ENCODE data around the gene TNFRSF8. TPM values are rescaled to one million over a fixed set of nuclear protein-coding genes. Genes with fewer than 3 reads are reported as not detected.

TNFRSF8 gene
- total and polyA plus RNA-seq, 9 of the 15 experiments (the other 6 are each of a cell fraction or from before 2014, with no cell fraction given) = 3.5 to 38.4 (median 17.1) TPM

DNA sequence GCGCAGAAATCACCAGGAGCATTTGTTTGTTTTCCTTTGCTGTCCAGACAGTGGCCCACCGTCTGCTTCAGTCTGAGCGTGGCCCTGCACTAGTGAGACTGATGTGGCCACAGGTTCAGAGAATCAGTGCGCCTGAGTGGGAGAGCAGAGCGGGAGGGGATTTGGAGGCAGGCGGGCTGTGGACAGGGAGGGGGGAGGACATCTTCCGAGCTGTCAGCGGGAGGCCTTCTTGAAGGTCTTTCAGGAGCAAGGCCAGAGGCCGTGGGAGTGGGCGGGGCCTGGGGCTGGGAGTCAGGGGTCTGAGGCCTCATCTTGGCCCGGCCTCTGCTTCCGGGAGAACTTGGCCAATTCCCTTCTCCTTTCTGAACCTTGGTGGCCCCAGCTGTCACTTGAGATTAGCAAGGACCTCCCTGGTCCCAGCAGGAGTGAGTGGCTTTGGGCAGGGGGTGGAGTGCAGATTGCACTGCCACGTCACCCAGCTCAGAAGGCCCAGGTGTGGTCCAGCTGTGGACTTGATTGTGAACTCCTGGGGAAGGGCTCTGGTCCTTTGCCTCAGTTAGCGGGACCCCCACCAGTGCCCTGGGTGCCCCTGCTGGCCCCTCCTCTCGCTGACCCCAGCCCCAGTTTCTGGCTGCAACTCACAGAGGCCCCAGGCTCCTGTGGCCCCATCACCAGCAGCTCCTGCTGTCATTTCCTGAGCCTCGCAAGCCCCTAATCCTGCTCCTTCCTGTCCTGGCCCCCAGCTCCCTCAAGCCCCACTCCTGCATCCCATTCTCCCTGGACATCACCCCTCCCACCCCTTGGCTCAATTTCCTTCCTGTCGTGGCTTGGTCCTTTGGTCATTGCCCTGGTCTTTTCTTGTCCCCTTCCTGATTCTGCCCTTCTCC, 112.1 kb downstream of the TNFRSF8 start (continued):
- TF ChIP-seq, protein P1, sequence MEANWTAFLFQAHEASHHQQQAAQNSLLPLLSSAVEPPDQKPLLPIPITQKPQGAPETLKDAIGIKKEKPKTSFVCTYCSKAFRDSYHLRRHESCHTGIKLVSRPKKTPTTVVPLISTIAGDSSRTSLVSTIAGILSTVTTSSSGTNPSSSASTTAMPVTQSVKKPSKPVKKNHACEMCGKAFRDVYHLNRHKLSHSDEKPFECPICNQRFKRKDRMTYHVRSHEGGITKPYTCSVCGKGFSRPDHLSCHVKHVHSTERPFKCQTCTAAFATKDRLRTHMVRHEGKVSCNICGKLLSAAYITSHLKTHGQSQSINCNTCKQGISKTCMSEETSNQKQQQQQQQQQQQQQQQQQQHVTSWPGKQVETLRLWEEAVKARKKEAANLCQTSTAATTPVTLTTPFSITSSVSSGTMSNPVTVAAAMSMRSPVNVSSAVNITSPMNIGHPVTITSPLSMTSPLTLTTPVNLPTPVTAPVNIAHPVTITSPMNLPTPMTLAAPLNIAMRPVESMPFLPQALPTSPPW (CRISPR knock-in tag; IDR thresholded peaks at IDR 0.05) = peak; percentile 68
- TF ChIP-seq SIN3B (IDR thresholded peaks at IDR 0.05; ENCODE audit: low read depth) = no peak
- TF ChIP-seq, protein P2, sequence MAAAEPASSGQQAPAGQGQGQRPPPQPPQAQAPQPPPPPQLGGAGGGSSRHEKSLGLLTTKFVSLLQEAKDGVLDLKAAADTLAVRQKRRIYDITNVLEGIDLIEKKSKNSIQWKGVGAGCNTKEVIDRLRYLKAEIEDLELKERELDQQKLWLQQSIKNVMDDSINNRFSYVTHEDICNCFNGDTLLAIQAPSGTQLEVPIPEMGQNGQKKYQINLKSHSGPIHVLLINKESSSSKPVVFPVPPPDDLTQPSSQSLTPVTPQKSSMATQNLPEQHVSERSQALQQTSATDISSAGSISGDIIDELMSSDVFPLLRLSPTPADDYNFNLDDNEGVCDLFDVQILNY (CRISPR knock-in tag; IDR thresholded peaks at IDR 0.05) = 0 out of 2 replicates have a peak, but pooled peaks have one; percentile 42
- peak in 1 of 2 experiments; percentile 57; a peak in 1 of 4 replicates for TF ChIP-seq ETV6 (IDR thresholded peaks at IDR 0.05; ENCODE audit: borderline replicate concordance in 1 of 2, low read depth in 2 of 2, low read length in 1 of 2)
- no peak for TF ChIP-seq ETV6 (CRISPR knock-in tag; IDR thresholded peaks at IDR 0.05; ENCODE audit: borderline replicate concordance)
- TF ChIP-seq GABPA (tag; conservative IDR thresholded peaks at IDR 0.05; ENCODE audit: low read depth) = peak; percentile 30; the same call in 1 of the 2 replicates
- peak; percentile 71; the same call in 1 of the 2 replicates for TF ChIP-seq CC2D1A (IDR thresholded peaks at IDR 0.05)
- TF ChIP-seq, protein P3, sequence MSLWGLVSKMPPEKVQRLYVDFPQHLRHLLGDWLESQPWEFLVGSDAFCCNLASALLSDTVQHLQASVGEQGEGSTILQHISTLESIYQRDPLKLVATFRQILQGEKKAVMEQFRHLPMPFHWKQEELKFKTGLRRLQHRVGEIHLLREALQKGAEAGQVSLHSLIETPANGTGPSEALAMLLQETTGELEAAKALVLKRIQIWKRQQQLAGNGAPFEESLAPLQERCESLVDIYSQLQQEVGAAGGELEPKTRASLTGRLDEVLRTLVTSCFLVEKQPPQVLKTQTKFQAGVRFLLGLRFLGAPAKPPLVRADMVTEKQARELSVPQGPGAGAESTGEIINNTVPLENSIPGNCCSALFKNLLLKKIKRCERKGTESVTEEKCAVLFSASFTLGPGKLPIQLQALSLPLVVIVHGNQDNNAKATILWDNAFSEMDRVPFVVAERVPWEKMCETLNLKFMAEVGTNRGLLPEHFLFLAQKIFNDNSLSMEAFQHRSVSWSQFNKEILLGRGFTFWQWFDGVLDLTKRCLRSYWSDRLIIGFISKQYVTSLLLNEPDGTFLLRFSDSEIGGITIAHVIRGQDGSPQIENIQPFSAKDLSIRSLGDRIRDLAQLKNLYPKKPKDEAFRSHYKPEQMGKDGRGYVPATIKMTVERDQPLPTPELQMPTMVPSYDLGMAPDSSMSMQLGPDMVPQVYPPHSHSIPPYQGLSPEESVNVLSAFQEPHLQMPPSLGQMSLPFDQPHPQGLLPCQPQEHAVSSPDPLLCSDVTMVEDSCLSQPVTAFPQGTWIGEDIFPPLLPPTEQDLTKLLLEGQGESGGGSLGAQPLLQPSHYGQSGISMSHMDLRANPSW (CRISPR knock-in tag; IDR thresholded peaks at IDR 0.05) = no peak
- TF ChIP-seq FOXA3 (CRISPR knock-in tag; conservative IDR thresholded peaks at IDR 0.05 in 1 of 2, IDR thresholded peaks at IDR 0.05 in 1 of 2) = peak in 1 of 2 experiments; percentile 35; a peak in 1 of 4 replicates
- TF ChIP-seq TAF1 (IDR thresholded peaks at IDR 0.05; ENCODE audit: control insufficient read depth, extremely low read depth, insufficient read depth, low read length, severe bottlenecking) = peak; percentile 43
- peak; percentile 59 to 85; a peak in 3 of 4 replicates for TF ChIP-seq RCOR1 (IDR thresholded peaks at IDR 0.05; ENCODE audit: borderline replicate concordance in 1 of 2, low read depth in 2 of 2, low read length in 2 of 2)
